Stimulated activated CD4-positive, alpha-beta T cell treated with anti-CD3 and anti-CD28 coated beads, TNF-alpha, amount 100 ng/mL, for 4 hours (primary cell): ENCODE data around the gene TBX21.

Experiments
- DNase-seq, 3 experiments: peaks; one replicate each; pipeline ENCODE4 v3.0.0-alpha.2; 2020; ENCODE audit warnings: low read depth in 3 of 3

The TBX21 gene

GRCh38 chr17:47774331-47774730 is 41.3 kb downstream of the TBX21 start:
- DNase-seq, result no peak

GRCh38 chr17:47774987-47775580 is 42.0 kb downstream of the TBX21 start:
- DNase-seq, result no peak

- peak in 1 of 3 experiments; percentile 23 for DNase-seq
Observed at GRCh38 chr17:47776330-47777197, 43.5 kb downstream of the TBX21 start.

- DNase-seq, result no peak
Observed at GRCh38 chr17:47778184-47778635, 45.2 kb downstream of the TBX21 start.

- no peak for DNase-seq
Observed at GRCh38 chr17:47781397-47781796, 48.4 kb downstream of the TBX21 start.

GRCh38 chr17:47785538-47786123 is 52.6 kb downstream of the TBX21 start:
- no peak for DNase-seq

GRCh38 chr17:47789611-47790561 is 56.9 kb downstream of the TBX21 start:
- DNase-seq, result peak; percentile 10 to 47 (median 28)

GRCh38 chr17:47791025-47791424 is 58.0 kb downstream of the TBX21 start:
- DNase-seq, result no peak

GRCh38 chr17:47792457-47792856 is 59.4 kb downstream of the TBX21 start:
- no peak for DNase-seq

- DNase-seq, result no peak
Observed at GRCh38 chr17:47792979-47793378, 59.9 kb downstream of the TBX21 start.
